Activated naive CD8-positive, alpha-beta T cell treated with anti-CD3 and anti-CD28 coated beads, Interleukin-2, amount 50 U/mL, for 16 hours (primary cell): Measurements from ENCODE around the gene XIRP2.

Experiments
- DNase-seq: peaks from one replicate; pipeline ENCODE4 v3.0.0-alpha.2; 2020; ENCODE audit warnings: low read depth, low spot score

The XIRP2 gene, protein sequence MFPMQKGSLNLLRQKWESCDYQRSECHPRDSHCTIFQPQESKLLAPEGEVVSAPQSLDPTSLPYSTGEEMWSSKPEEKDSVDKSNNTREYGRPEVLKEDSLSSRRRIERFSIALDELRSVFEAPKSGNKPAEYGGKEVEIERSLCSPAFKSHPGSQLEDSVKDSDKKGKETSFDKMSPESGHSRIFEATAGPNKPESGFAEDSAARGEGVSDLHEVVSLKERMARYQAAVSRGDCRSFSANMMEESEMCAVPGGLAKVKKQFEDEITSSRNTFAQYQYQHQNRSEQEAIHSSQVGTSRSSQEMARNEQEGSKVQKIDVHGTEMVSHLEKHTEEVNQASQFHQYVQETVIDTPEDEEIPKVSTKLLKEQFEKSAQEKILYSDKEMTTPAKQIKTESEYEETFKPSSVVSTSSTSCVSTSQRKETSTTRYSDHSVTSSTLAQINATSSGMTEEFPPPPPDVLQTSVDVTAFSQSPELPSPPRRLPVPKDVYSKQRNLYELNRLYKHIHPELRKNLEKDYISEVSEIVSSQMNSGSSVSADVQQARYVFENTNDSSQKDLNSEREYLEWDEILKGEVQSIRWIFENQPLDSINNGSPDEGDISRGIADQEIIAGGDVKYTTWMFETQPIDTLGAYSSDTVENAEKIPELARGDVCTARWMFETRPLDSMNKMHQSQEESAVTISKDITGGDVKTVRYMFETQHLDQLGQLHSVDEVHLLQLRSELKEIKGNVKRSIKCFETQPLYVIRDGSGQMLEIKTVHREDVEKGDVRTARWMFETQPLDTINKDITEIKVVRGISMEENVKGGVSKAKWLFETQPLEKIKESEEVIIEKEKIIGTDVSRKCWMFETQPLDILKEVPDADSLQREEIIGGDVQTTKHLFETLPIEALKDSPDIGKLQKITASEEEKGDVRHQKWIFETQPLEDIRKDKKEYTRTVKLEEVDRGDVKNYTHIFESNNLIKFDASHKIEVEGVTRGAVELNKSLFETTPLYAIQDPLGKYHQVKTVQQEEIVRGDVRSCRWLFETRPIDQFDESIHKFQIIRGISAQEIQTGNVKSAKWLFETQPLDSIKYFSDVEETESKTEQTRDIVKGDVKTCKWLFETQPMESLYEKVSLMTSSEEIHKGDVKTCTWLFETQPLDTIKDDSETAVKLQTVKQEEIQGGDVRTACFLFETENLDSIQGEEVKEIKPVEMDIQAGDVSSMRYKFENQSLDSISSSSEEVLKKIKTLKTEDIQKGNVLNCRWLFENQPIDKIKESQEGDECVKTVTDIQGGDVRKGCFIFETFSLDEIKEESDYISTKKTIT (N-terminal part only)

DNA sequence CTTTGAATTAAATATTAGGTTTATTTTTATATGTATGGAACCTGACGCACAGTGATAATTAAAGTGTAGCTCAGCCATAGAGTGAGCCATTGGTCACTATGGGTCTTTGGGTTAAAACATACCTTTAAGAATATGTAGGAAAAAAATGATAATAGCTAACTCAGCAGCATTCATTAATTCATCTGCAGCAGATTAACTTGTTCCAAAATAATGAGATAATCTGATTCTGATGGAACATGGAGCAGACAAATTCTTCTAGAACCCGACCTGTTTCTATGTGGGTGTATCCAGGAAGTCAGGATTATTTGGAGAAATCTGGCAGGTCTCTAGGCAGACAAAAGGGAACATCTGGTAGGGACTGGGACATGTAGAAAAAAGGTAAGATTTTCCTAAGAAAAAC, at the start of gene XIRP2:
XIRP2 (plus strand) TSS at position 301 of the 400 bp plus-strand sequence. CDS start 15,003 bp downstream, outside the sequence.
- no peak for DNase-seq

DNA sequence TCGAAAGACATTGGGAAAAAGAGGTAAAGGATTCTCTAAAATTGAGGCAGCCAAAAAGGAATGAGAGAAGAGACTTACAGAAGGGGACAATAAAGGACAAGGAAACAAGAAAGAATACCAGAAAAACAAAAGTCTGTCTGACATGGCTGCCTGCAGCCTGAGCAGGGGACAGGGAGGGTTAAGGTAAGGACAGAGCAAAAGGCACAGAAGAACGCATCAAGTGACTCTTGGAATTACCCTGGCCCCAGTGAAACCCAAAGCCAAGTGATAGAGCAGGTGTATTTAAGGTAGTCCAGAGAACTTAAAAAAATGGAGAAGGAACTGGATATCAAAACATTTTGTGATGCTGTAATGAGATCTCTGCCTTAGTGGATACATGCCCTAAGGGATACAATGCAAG, 47.1 kb upstream of the XIRP2 start:
- DNase-seq: no peak

DNA sequence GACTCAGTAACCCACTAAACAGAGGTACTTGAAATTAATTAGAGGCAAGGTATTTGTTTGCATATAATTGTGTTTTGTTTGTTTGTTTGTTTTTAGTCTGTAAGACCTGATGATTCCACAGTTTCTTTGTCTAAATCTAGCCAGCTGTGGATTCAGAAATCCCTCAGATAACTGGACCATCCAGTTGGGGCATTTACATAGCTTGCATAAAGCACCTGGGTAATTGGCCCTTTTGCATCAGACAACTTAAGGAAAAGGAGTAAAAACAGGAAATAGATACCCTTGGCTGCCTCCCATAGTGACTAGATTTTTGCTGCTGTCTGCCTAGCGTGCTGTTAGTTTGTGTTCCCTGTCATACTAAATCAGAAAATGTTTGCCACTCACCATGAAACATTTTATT, 46.6 kb upstream of the XIRP2 start:
- no peak for DNase-seq

DNA sequence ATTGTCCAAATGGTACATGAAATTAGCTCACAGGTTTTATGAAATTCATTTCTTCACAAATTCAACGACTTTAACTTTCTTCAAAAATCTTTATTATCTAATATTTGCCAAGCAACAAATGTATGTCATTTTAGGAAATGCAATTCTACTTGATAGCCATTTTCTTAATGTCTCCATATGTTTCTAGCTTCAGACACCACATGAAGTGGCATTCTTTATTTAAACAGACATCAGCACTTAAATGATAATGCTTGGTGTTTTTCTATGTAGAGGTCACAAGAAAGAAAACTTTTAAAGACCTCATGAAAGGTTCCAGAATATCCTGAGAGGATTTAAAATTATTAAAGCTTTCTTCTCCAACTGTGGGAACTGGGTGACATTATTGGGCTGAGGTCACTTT, 44.2 kb upstream of the XIRP2 start:
- no peak for DNase-seq

DNA sequence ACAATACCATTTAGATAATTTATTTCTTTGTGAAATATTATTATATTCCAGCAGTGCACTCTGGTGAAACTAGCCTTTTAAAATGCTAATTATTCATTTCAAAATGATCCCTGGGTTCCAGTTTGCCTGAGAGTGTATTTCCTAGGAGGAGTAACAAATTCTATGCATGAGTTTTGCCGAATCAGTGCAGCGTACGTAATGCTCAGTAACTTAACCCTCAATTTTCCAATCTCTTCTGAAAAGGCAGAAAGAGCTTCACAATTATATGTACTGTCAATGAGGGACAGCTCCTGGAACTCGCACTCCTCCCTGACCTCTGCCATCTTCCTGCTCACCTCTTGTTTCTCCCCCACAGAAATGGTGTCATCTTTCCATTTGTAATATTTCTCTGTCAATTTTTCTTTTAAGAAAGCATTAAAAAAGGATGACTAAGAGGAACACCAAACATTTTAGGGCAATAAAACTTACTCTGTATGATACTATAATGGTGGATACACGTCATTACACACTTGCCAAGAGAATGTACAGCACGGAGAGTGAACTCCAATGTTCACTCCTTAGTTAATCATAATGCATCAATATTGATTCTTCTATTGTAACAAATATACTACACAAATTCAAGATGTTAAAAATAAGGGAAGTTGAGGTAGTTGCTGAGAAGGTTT, 25.7 kb upstream of the XIRP2 start:
- no peak for DNase-seq

DNA sequence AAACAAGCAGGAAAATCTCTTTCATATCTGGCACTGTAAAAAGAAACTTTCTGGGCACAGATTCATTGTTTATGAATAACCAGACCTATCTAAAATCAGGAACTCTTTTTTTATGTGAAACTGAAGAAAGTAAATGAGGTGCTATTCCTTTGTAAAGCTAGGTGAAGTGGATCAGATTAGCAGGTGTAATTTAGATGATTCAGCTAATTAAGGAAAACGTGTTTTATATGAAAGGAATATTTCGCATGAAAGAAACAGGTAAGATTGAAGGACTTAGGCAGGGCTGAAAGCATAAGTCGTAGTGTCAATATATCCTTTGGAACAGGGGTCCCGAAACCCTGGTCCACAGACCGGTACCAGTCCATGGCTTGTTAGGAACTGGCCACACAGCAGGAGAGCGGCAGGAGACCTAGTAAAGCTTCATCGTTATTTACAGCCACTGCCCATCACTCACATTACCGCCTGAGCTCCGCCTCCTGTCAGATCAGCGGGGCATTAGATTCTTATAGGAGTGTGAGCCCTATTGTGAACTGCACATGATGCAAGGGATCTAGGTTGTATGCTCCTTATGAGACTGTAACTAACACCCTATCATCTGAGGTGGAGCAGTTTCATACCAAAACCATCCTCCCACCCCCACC, 20.3 kb upstream of the XIRP2 start:
- DNase-seq: no peak

DNA sequence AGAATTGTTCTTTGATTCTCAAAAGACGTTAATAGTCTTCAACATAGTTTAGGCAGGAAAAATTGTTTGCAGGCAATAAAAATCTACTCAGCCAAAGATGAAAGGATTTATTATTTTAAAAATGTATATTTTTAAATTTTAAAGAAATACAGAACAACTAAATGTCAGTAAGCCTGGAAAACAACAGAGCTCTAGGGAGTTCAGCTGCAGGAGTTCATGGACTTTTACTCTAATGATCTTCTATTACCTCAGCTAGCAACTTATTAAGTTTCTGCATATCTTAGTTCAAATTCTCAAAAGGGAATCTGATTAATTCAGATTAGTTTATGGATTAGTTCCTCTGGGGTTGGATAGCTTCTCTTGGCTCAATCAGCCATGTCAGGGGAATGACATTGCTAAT, 17.9 kb upstream of the XIRP2 start:
- no peak for DNase-seq

DNA sequence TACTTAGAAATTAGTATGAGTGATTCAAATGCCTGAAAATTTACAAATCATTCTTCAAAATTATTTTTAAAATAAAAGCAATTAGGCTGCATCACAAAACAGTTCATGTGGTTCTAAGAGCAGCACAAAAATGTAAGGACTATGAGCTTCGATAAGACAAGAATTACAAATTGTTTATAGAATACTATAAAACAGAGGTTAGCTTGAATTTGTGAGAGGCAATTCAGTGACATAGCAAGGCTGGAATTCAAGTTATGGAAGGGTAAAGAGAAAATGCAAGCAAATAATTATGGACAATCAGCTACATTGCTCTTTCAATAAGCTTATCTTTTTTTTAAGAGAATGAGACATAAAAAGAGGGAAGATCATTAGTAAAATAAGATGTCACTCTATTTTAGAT, 7.1 kb upstream of the XIRP2 start:
- DNase-seq: no peak

DNA sequence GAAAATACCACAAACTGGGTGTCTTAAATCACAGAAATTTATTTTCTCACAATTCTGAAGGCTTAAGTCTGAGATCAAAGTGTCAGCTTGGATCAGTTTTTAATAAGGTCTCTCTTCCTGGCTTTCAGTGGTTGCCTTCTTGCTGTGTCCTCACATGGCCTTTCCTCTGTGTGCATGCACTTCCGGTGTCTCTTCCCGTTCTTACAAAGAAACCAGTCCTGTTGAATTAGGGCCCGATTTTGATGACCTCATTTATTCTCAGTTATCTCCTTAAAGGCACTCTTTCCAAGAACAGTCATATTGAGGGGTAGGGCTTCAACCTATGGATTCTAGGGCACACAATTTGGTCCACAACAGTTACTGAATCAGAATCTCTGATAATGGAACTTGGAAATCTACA, 5.4 kb upstream of the XIRP2 start:
- DNase-seq: no peak

DNA sequence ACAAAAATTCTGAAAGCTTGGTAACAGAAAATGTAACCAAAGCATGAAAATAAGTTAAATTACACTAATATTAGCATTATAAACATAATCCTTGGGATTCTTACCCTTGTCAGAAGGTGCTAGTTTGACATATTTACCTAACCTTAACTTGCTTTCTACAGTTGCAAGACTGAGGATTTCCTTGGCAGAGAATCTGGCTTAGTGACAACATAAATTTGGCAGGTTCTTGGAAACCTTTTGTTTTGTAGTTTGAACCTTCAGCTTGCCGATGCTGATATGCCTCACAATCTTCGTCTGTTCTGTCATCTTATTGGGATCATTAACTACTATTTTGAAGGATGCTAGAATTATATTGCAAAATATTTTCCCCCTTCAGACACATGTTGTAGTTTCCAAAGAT, 3.4 kb downstream of the XIRP2 start:
- DNase-seq: no peak

DNA sequence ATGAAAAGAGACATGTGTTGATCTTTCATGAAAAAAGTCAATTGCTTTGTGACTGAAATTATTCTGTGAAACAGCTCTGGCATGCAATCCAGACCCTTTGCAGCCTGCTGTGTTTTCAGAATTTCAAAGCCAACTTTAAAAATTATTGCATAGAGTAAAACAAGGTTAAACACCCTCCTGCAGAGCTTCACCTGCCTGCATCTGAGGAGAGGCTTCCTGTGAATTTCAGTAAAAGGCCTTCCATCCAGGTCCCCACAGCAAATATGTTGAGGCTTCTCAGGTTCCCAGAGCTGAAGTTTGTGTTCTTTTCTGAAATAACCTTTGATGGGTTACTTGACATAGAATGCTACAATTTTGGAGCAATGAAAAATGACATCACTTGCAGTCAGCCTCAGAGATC, 4.1 kb downstream of the XIRP2 start:
- DNase-seq: no peak

DNA sequence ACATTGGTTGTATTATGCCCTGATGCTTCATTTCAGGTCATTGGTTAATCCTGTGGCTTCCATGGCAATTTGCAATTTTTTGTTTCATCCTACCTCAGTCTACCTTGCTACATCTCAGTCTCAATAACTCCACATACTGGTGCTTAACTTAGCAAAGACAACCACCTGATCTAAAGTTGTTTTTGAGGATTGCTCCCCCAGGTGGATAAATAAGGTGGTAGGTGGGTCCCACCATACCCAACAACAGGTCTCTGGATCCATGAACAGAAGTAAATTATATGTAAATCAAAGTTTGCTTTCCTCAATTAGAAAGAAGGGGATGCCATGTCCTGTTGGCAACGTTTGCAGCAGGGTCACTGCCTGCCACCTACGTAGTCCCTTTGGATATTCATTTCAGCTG, 7.0 kb downstream of the XIRP2 start:
- no peak for DNase-seq

DNA sequence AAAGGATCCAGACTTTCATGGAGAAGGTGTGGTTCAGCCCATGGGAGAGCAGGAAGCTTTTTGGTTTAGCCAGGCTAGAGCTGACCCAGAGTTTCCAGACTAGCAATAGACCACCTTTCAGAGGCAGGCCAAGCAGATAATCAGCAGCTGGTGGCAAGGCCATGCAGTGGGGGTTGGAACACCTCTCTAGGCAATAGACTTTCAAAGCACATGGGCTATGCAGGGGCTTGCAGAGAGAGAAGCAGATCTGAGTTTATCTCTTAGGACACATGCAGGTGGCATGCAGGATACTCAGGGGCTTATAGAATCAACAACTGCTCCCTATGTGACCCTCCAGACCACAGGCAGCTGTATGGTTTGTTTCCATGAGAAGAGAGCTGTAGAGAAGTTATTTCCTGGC, 9.4 kb downstream of the XIRP2 start:
- no peak for DNase-seq

DNA sequence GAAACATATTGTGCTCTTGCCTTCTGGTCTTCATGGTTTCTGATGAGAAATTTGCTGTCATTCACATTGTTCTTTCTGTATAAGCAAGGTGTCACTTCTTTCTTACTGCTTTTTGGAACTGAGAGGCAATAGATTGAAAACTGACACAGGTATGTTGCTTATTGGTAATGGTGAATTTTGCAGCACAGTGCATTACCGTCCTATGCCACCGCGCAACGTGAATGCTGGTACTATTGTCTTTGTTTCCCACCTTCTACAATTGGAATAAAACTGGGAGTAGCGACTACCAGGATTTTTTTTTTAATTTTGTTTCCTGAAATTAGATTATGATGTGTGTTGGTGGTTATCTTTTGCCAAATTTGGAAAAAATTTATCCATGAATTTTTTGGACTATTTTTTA, 11.4 kb downstream of the XIRP2 start:
- DNase-seq: no peak

DNA sequence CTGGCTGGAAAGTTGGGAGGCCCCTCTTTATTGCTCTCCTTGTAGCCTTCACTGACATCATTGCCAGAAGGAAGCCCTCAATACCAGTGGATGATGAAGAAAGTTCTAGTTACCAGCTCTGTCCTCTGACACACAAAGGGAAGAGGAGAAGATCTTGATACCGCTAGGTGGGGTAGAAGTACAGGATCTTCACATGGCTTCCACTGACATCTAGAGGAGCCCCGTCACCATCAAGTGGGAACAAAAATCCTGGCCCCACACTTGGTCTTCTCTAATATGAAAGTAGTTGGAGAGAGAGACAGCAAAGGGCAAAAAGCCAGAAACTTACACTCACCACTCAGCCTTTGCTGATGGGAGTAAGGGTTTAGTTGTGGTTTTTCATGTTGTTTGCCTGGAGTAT, 12.4 kb downstream of the XIRP2 start:
- no peak for DNase-seq

DNA sequence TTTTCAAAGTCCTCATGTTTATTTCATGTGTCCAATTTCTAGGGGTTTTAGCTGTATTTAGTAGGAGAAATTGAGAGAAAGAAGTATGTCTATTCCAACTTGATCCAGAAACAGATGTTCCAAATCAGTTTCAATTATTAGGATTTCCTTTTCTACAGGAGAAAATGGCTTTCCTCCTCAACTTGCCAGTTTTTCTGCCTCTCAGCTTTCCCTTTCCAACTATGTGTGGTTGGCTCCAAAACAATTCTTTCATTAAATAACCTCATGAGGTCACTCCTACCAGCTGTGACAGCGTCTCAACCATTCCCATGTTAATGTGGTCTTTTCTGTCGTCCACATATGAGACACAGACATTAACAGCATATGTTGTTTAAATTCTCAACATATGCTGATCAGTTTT, 13.1 kb downstream of the XIRP2 start:
- no peak for DNase-seq

DNA sequence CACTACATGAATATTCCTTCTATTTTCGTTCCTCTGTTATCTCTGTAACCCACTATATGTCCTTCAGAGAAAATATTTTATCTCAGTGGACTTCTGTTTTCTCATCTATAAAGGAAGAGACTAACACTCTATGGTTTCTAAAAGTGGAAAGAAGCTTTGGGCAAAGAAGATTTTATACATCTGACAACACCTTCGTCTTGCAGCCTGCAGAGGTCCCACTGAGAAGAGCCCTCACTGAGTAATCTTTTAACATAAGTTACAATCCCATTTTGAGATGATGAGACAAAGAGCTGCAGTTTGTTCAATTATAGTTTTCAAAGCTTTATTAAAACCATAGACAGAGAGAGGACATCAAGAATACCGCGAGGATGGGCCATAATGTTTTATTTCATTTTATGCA, 28.7 kb downstream of the XIRP2 start:
- no peak for DNase-seq

DNA sequence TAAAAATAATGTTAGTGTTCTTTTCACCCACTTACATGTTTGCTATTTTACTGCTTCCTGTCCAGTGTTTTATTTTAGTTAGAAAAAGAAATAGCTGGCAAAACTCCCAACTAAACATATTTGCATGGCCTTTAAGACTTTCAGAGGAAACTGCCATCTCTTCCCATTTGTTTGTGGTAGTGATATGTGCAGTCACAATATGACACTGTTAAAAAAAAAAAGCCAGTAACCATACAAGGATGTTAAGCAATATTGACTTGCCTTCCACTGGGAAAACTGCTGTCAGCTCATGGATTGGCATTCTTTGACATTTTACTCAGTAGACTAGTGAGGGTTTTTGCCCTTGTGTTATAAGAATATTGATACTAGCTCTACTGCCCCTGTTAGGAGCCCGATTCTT, 29.1 kb downstream of the XIRP2 start:
- DNase-seq: no peak

DNA sequence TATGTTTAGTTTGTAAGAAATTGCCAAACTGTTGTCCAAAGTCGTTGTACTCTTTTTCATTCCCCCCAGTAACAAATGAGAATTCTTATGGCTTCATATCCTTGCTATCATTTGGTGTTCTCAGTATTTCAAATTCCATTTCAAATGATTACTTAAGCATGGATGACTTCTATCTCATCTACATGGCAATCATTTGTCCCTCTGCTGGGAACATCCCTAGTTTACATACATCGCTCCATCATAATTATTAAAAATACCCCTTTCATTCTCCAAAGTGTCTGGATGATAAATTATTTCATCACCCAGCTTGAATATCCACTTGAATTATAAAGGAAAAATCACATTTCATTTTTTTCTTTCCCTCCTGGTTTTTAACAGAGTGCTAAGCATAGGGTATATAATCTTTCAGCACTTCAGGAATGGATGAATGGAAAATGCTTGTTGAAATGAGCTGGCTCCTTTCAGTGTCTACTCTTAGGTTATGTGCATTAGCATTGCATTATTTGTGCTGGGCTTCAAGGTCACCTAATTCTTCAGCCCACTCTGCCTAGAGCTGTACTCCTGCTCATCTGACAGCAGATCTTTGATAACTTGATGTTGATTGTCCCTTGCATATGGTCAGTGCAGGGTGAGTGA, 33.1 kb downstream of the XIRP2 start:
- no peak for DNase-seq

DNA sequence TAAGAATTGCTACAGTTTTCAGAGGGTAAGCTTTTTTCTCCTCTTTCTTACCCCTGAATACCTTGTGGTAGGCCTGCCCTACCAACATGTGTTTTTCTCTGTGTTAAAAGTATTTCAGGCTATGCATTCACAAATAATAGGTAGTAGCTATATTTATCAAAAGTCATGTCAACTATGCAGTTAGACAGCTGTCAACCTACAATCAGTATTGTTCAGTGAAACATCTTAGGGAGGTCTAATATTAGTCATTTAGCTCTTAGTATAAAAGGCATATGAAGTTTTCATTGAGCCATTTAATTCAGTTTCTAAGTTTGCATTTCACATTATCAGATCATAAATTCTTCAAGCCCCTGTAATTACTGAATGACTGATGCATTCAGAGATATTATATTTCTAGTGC, 36.7 kb downstream of the XIRP2 start:
- no peak for DNase-seq

DNA sequence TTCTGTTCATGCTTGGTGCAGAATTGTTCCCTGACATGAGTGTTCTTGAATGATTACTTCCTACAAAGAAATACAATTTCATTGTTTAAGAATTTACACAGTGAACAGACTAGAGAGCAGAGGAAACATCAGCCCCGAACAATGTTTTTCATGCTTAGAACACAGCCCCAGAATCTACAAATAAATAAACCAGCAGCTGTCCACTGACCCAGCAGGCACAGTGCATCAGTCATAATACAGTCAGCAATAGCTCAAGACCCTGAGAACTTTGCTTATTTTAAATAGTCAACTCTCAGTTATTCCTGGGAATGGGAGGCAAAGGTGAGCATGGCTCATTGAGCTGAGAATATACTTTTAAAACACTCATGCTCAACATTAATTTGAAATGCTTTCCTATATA, 38.4 kb downstream of the XIRP2 start:
- DNase-seq: no peak
